Small intestine (tissue), 7 donors: ENCODE data around the gene NCOA4. TPM values are rescaled to one million over a fixed set of nuclear protein-coding genes. Genes with fewer than 3 reads are reported as not detected.
A peak's percentile ranks its signal among the peaks of the same experiment; 100 is the strongest.
"Not testable (repeated sequence)": the region's sequence is repeated elsewhere in the genome, so short reads cannot be mapped to it uniquely, and the experiment has no call there.

Experiments used
- DNase-seq, 2 donors: peaks; one replicate each; pipeline versions ENCODE4 v3.0.0 to v3.0.0-alpha.2; 2013
- FAIRE-seq: peaks from 2 replicates; lab custom pipeline; 2012; peaks lifted over from hg19 to GRCh38; lab: Jason Lieb, UNC
- H3K27ac ChIP-seq, 3 donors: one replicate each; pipeline ENCODE4 v1.5.1; 2013; ENCODE audit warnings: low read length in 2 of 3, mild to moderate bottlenecking in 2 of 3, control low read depth in 1 of 3, inconsistent platforms in 1 of 3, low read depth in 1 of 3, moderate library complexity in 1 of 3
- H3K27me3 ChIP-seq, 3 donors: one replicate each; pipeline ENCODE4 v1.6.1; 2013; ENCODE audit warnings: low read length in 3 of 3, inconsistent platforms in 1 of 3; ENCODE audit not compliant: control insufficient read depth in 3 of 3, insufficient read depth in 3 of 3
- H3K36me3 ChIP-seq, 3 donors: one replicate each; pipeline ENCODE4 v1.6.1; 2013; ENCODE audit warnings: low read length in 3 of 3, inconsistent platforms in 1 of 3, low read depth in 1 of 3, mild to moderate bottlenecking in 1 of 3, moderate library complexity in 1 of 3; ENCODE audit not compliant: control insufficient read depth in 3 of 3, insufficient read depth in 2 of 3
- H3K4me1 ChIP-seq, 3 donors: one replicate each; pipeline ENCODE4 v1.6.1; 2013; ENCODE audit warnings: low read length in 2 of 3, inconsistent platforms in 1 of 3, low read depth in 1 of 3, mild to moderate bottlenecking in 1 of 3, moderate library complexity in 1 of 3; ENCODE audit not compliant: control insufficient read depth in 3 of 3, insufficient read depth in 2 of 3
- H3K4me3 ChIP-seq, 3 donors: one replicate each; pipeline ENCODE4 v1.5.1; 2013; ENCODE audit warnings: low read length in 3 of 3, control low read depth in 1 of 3, inconsistent platforms in 1 of 3, low read depth in 1 of 3, mild to moderate bottlenecking in 1 of 3, moderate library complexity in 1 of 3
- H3K9me3 ChIP-seq, 2 donors: one replicate each; pipeline ENCODE4 v1.6.1; 2013; ENCODE audit warnings: low read depth in 1 of 2, low read length in 1 of 2; ENCODE audit not compliant: control insufficient read depth in 2 of 2, insufficient read depth in 1 of 2
- WGBS, 3 donors: extraction: QIAGEN DNeasy Blood & Tissue Kit; methylation state at CpG; one replicate each; pipeline ENCODE4 v1.1.7; 2013; 5-methylcytosine and 5-hydroxymethylcytosine counted together
- polyA plus RNA-seq, 4 donors: library from polyadenylated mRNA; stranded (reverse) in 3 of 4; unstranded in 1 of 4; fragments of 200-250 nt in 3 of 4; fragments of 120-200 nt in 1 of 4; gene quantifications; one replicate each; pipeline versions ENCODE4 v1.2.1 to v1.2.3, GENCODE V29; 2013
- donor health status: healthy with polysubstance abuse.
- donor health status: control.
- donor health status: control.
- donor health status: Bipolar disorder and iron deficiency.
- donor health status: healthy.

Gene NCOA4
- polyA plus RNA-seq, 4 donors: 82.1 to 245 (median 190) TPM

- Histone ChIP-seq H3K9me3 (no peaks in the 10 kb centered on the region), H3K36me3 (peaks cover 16 to 40% (median 34%) of the 10 kb centered on the region in 3 donors), H3K27me3 (no peaks in the 10 kb centered on the region)
These were observed 17.7 kb downstream of the NCOA4 start for GRCh38 chr10:46012746-46013145.

GRCh38 chr10:46006219-46006618, 24.2 kb downstream of the NCOA4 start:
- peaks cover 0 to 3% (median 3%) of the 10 kb centered on the region in 3 donors for H3K4me1 ChIP-seq
- peaks cover 13 to 38% (median 34%) of the 10 kb centered on the region in 3 donors for H3K36me3 ChIP-seq
- DNase-seq (no peak), FAIRE-seq (no peak)
- 59 to 74% (median 71%) methylated on average over 3 of the region's 3 CpGs for WGBS, 3 donors
- no peak overlapping the region for H3K27ac ChIP-seq
- H3K4me3 ChIP-seq: no peak overlapping the region
- peaks cover 0 to 2% of the 10 kb centered on the region in 2 donors for H3K9me3 ChIP-seq
- no peaks in the 10 kb centered on the region for H3K27me3 ChIP-seq

More at GRCh38 chr10:46012746-46013145, 17.7 kb downstream of the NCOA4 start:
- H3K4me1 ChIP-seq: peaks cover 2 to 4% (median 2%) of the 10 kb centered on the region in 3 donors
- 89 to 95% (median 93%) methylated on average over 3 of the region's 3 CpGs for WGBS, 3 donors
- FAIRE-seq (no peak), DNase-seq (no peak)
- H3K27ac ChIP-seq: no peak overlapping the region
- no peak overlapping the region for H3K4me3 ChIP-seq

DNA sequence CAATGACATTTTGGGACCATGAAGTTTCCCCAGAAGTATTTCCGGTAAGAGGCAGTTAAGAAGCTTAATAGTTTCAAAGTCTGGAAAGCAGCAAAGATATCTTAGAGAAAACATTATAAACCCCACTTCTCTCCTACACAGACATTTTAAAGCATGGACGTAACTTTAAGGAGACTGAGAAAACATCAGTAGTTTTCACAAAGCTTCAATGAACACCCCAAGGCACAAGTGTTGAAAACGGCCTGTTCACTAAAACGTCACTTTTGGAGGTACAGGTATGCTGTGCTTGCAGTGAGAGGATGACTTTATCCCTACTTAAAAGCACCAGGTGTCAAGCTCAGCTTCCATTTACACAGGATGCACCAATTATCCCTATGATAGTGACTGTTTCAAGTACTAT, 25.0 kb downstream of the NCOA4 start:
- H3K27ac ChIP-seq: no peak overlapping the region
- no peaks in the 10 kb centered on the region for H3K27me3 ChIP-seq
- FAIRE-seq (no peak), DNase-seq (no peak)
- 42 to 70% (median 57%) methylated on average over 4 of the region's 4 CpGs for WGBS, 3 donors
- no peak overlapping the region for H3K4me3 ChIP-seq
- H3K9me3 ChIP-seq: peaks cover 0 to 2% of the 10 kb centered on the region in 2 donors
- peaks cover 0 to 3% (median 3%) of the 10 kb centered on the region in 3 donors for H3K4me1 ChIP-seq
- peaks cover 13 to 33% (median 28%) of the 10 kb centered on the region in 3 donors for H3K36me3 ChIP-seq

DNA sequence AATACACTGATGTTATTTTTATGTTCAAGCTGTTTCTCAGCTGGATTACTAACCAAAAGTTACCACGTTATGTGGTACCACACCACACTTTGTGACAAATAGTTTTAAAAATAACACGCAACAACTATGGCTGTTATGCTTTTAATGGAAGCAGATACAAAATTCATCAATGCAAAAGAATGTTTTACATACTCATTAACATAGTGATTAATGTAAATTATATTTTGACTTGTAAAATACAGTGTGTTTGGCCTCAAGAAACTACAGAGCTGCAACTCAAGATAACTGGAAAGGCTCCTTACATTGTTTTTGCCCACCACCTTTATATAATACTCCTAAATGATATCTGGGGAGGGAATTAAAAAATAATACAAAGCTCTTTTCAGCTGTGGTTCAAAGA, 25.5 kb downstream of the NCOA4 start:
- peaks cover 13 to 33% (median 25%) of the 10 kb centered on the region in 3 donors for H3K36me3 ChIP-seq
- peaks cover 0 to 3% (median 3%) of the 10 kb centered on the region in 3 donors for H3K4me1 ChIP-seq
- no peak for FAIRE-seq
- no peak overlapping the region for H3K27ac ChIP-seq
- H3K9me3 ChIP-seq: peaks cover 0 to 2% of the 10 kb centered on the region in 2 donors
- no peak for DNase-seq
- no peaks in the 10 kb centered on the region for H3K27me3 ChIP-seq
- H3K4me3 ChIP-seq: no peak overlapping the region
- 95 to 100% (median 98%) methylated on average over 2 of the region's 2 CpGs for WGBS, 3 donors

- peaks cover 0 to 5% (median 3%) of the 10 kb centered on the region in 3 donors for H3K4me1 ChIP-seq
- no peak for DNase-seq
- peaks cover 0 to 9% of the 10 kb centered on the region in 2 donors for H3K9me3 ChIP-seq
- 89 to 93% (median 92%) methylated on average over 9 of the region's 9 CpGs for WGBS, 3 donors
- FAIRE-seq: no peak
- H3K4me3 ChIP-seq: no peak overlapping the region
- no peak overlapping the region for H3K27ac ChIP-seq
- H3K36me3 ChIP-seq: peaks cover 10 to 36% (median 16%) of the 10 kb centered on the region in 3 donors
- H3K27me3 ChIP-seq: no peaks in the 10 kb centered on the region
These were observed 27.3 kb downstream of the NCOA4 start for GRCh38 chr10:46002916-46003693.

DNA sequence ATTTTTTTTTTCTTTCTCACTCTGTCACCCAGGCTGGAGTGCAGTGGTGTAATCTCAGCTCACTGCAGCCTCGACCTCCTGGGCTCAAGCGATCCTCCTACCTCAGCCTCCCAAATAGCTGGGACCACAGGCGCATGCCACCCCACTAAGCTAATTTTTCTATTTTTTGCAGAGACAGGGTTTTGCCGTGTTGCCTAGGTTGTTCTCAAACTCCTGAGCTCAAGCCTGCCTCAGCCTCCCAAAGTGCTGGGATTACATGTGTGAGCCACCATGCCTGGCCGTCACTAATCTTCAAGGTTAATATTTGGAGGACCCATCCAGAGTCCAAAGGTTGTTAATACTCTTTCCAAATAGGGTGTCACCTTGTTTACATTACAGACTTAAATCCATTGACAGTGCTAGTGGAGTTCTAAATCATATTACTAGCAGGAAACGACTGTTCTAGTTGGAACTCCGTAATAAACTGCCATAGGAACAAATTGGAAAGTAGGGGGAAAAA, 28.2 kb downstream of the NCOA4 start:
- 70 to 82% (median 76%) methylated on average over 7 of the region's 7 CpGs for WGBS, 3 donors
- H3K27me3 ChIP-seq, H3K9me3 ChIP-seq, FAIRE-seq, H3K4me3 ChIP-seq, H3K4me1 ChIP-seq, H3K27ac ChIP-seq: not testable (repeated sequence)
- DNase-seq: peak in 1 of 2 donors; percentile 54
- H3K36me3 ChIP-seq: peaks cover 10 to 36% (median 15%) of the 10 kb centered on the region in 3 donors

DNA sequence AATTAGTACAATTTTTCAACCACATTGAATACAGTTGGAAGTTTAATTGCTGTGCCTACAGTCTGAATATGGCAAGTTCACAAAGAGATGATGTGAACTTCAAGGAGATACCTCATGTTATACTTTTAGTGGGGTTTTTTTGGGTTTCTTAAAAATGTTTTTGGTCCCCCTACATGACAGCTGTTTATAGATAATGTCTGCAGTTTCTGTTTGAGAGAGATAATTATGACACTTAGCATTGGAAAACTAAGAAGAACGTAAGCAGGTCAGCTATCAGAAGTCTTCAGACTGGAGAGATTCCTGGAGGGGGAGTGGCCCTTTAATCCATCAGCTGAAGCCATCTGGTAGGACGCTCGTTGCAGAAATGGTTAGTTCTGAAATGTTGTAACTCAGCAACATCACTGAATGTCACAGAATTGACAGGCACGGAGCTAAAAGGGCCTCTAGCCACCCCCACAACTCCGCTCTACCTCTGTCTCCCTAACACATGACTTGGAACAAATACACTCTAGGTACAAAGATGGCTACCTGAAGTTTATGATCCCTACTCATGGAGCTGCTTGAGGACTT, 29.2 kb downstream of the NCOA4 start:
- DNase-seq (no peak), FAIRE-seq (no peak)
- Histone ChIP-seq H3K27ac (no peak overlapping the region), H3K4me1 (peaks cover 0 to 5% (median 3%) of the 10 kb centered on the region in 3 donors), H3K27me3 (no peaks in the 10 kb centered on the region), H3K36me3 (peaks cover 6 to 38% (median 14%) of the 10 kb centered on the region in 3 donors), H3K9me3 (peaks cover 0 to 7% of the 10 kb centered on the region in 2 donors), H3K4me3 (no peak overlapping the region)
- WGBS, 3 donors: 74 to 75% (median 74%) methylated on average over 5 of the region's 5 CpGs

GRCh38 chr10:46000538-46000937, 29.9 kb downstream of the NCOA4 start:
- Histone ChIP-seq H3K9me3 (peaks cover 0 to 7% of the 10 kb centered on the region in 2 donors), H3K27me3 (no peaks in the 10 kb centered on the region), H3K4me3 (no peak overlapping the region), H3K27ac (no peak overlapping the region), H3K36me3 (peaks cover 6 to 38% (median 13%) of the 10 kb centered on the region in 3 donors), H3K4me1 (peaks cover 0 to 5% (median 3%) of the 10 kb centered on the region in 3 donors)
- WGBS, 3 donors: 88 to 95% (median 92%) methylated on average over 1 of the region's 1 CpG
- no peak for DNase-seq
- FAIRE-seq: no peak
